Heart left ventricle (tissue), 16 donors: Measurements from ENCODE around the gene ARID3A. TPM values are rescaled to one million over a fixed set of nuclear protein-coding genes. Genes with fewer than 3 reads are reported as not detected.
"Not testable (repeated sequence)": the region's sequence is repeated elsewhere in the genome, so short reads cannot be mapped to it uniquely, and the experiment has no call there.

Experiments used
- ATAC-seq, 4 donors: fragments of 200-7000 bp; cut with Tn5 transposase; one replicate each; pipeline ENCODE4 v1.9.1; 2020 to 2022; ENCODE audit warnings: moderate library complexity in 4 of 4, mild to moderate bottlenecking in 3 of 4, moderate number of reproducible peaks in 1 of 4
- DNase-seq, 5 donors: peaks; one replicate each; pipeline ENCODE4 v3.0.0-alpha.2; 2020
- H3K27ac ChIP-seq, 12 donors: fragments of 200-600 bp; sonication (generic) in 4 of 12; one replicate each; pipeline versions ENCODE4 v1.5.0 to v1.8.0; 2016 to 2022; ENCODE audit warnings: mild to moderate bottlenecking in 2 of 12
- H3K27me3 ChIP-seq, 9 donors: fragments of 200-600 bp; sonication (generic) in 2 of 9; one replicate each; pipeline versions ENCODE4 v1.5.1 to v1.8.0; 2016 to 2022; ENCODE audit warnings: mild to moderate bottlenecking in 3 of 9
- H3K36me3 ChIP-seq, 9 donors: fragments of 200-600 bp; sonication (generic) in 2 of 9; one replicate each; pipeline versions ENCODE4 v1.5.0 to v1.8.0; 2018 to 2022; ENCODE audit warnings: mild to moderate bottlenecking in 2 of 9
- H3K4me1 ChIP-seq, 12 donors: fragments of 200-600 bp; sonication (generic) in 4 of 12; one replicate each; pipeline versions ENCODE4 v1.5.0 to v1.8.0; 2016 to 2022; ENCODE audit warnings: mild to moderate bottlenecking in 3 of 12
- H3K4me3 ChIP-seq, 12 donors: fragments of 200-600 bp; sonication (generic) in 4 of 12; one replicate each; pipeline versions ENCODE4 v1.5.0 to v1.8.0; 2017 to 2022; ENCODE audit warnings: mild to moderate bottlenecking in 9 of 12, moderate library complexity in 4 of 12
- H3K9me3 ChIP-seq, 12 donors: fragments of 200-600 bp; sonication (generic) in 4 of 12; one replicate each; pipeline versions ENCODE4 v1.5.0 to v1.8.0; 2016 to 2022; ENCODE audit warnings: mild to moderate bottlenecking in 1 of 12
- CTCF ChIP-seq, 12 donors: fragments of 200-600 bp; sonication (generic) in 4 of 12; IDR thresholded peaks; one replicate each; pipeline versions ENCODE4 v1.5.0 to v1.8.0; 2018 to 2022; ENCODE audit warnings: antibody characterized with exemption in 12 of 12, mild to moderate bottlenecking in 5 of 12
- POLR2A ChIP-seq, 2 donors: fragments of 450-650 bp; IDR thresholded peaks; one replicate each; pipeline ENCODE4 v1.6.1; 2017; ENCODE audit warnings: antibody characterized with exemption in 2 of 2, mild to moderate bottlenecking in 2 of 2, moderate library complexity in 2 of 2
- WGBS, 4 donors: extraction: QIAGEN DNeasy Blood & Tissue Kit in 2 of 4; methylation state at CpG; one replicate each; pipeline versions ENCODE4 v1.1.5 to v1.1.7; 2013 to 2018; 5-methylcytosine and 5-hydroxymethylcytosine counted together
- intact Hi-C, 10 donors: fragments of 100-400 bp; cut with DNase I; formaldehyde crosslinking; loops; one replicate each; pipeline versions ENCODE4 v1.11.1 to v1.14.2; 2022
- polyA plus RNA-seq, 2 donors: library from polyadenylated mRNA; stranded (reverse); fragments of 200-250 nt; gene quantifications; one replicate each; pipeline ENCODE4 v1.2.3, GENCODE V29; 2013
- total RNA-seq, 9 donors: library from RNA; depleted of rRNA in 2 of 9; stranded (reverse); fragments of >200 nt in 2 of 9; fragmentation: NEBNext Ultra II Directional in 3 of 9; extraction: Animal tissue kit (Norgen Biotek cat#: 25700) in 3 of 9; gene quantifications; one replicate each; pipeline versions ENCODE4 v1.1.0 to v1.2.4, GENCODE V29; 2016 to 2023
- donor health status: ischemic (EF 13 %, LVEDD 7.1; RV severe dilation, severe dysfunction).
- donor health status: healthy with polysubstance abuse.
- donor health status: DM: no; HTN: yes; CAD: no.
- donor health status: DM: no; HTN: no; CAD: no.
- donor health status: ischemic (EF 25% LVEDD 6.9; RV normal size, moderate dysfunction).
- donor health status: ischemic (EF 25% LVEDD 5.7; RV mildly dilated, moderate dysfunction).
- donor health status: healthy.
- donor health status: DM: yes; HTN: yes; CAD: no.
- donor health status: ischemic (EF 35%, LVEDD 5.7; RV mildly dilated, moderate dysfunction).
- donor health status: nonischemic (EF 11% LVEDD 7.7; RV severe dilation, severe dysfunction).
- donor health status: DM: yes; HTN: yes; CAD: no.
- donor health status: PGD.
- donor health status: ischemic (EF 29% LVEDD 5.4; RV normal size, mild dysfunction).
- donor health status: nonischemic (EF 23%, LVEDD 6.1; RV moderate dilation, normal function).

The ARID3A gene
- total and polyA plus RNA-seq, 11 donors: 1.9 to 15.7 (median 5.8) TPM

- peak in 3 of 12 donors; percentile 9 to 21 (median 15) for TF ChIP-seq CTCF (IDR thresholded peaks at IDR 0.05)
- TF ChIP-seq POLR2A (IDR thresholded peaks at IDR 0.05): peak in 1 of 2 donors; percentile 63
- H3K4me1 ChIP-seq: peaks cover 28 to 67% (median 58%) of the 10 kb centered on the region in 12 donors
- intact Hi-C loops: loop anchor here in 6 of 10 donors (2.0 to 5.0 kb wide), 4 partner anchors 36 to 181 kb away; partner anchors contain the start of genes GPX4 (in 4 of the 6), POLR2E (in 1 of the 6) and WDR18 (in 1 of the 6)
- H3K27ac ChIP-seq: peak within 1 kb of the TSS; percentile 60 to 98 (median 96)
- ATAC-seq (peak; percentile 90 to 92 (median 92)), DNase-seq (peak; percentile 98 to 99 (median 98))
- peak within 1 kb of the TSS; percentile 72 to 96 (median 86) for H3K4me3 ChIP-seq
- H3K27me3 ChIP-seq: peaks cover 0 to under 1% (median 0%) of the 10 kb centered on the region in 9 donors
- H3K36me3 ChIP-seq: peaks cover 0 to 4% (median 0%) of the 10 kb centered on the region in 9 donors
- 0 to 1% (median 0%) methylated on average over 18 to 68 of the region's 68 CpGs for WGBS, 4 donors
- H3K9me3 ChIP-seq: no peaks in the 10 kb centered on the region
Measured at GRCh38 chr19:1020868-1021425, 95.1 kb downstream of the ARID3A start, which contains the start of gene TMEM259. TMEM259 (minus strand) TSS chr19:1021123; CDS start chr19:1020996, 127 bp downstream.

GRCh38 chr19:1023883-1024188, 98.0 kb downstream of the ARID3A start:
- H3K36me3 ChIP-seq, H3K4me3 ChIP-seq, DNase-seq, H3K9me3 ChIP-seq, ATAC-seq: not testable (repeated sequence)
- H3K27me3 ChIP-seq: peaks cover 0 to 22% (median 0%) of the 10 kb centered on the region in 9 donors
- peak overlapping the region in 6 of 12 donors; percentile 88 to 98 (median 97) for H3K27ac ChIP-seq
- intact Hi-C loops: loop anchor here in 6 of 10 donors (5.0 kb wide), 3 partner anchors 73 to 178 kb away; partner anchors contain the start of genes GPX4 (in 4 of the 6) and POLR2E (in 1 of the 6)
- WGBS, 4 donors: 83 to 88% (median 83%) methylated on average over 5 of the region's 5 CpGs
- H3K4me1 ChIP-seq: peaks cover 10 to 60% (median 37%) of the 10 kb centered on the region in 12 donors

- peak overlapping the region in 4 of 12 donors; percentile 93 to 99 (median 96) for H3K27ac ChIP-seq
- not testable (repeated sequence) for H3K36me3 ChIP-seq, ATAC-seq, H3K9me3 ChIP-seq, DNase-seq, H3K4me3 ChIP-seq
- H3K4me1 ChIP-seq: peaks cover 0 to 57% (median 28%) of the 10 kb centered on the region in 12 donors
- peaks cover 0 to 22% (median 0%) of the 10 kb centered on the region in 9 donors for H3K27me3 ChIP-seq
- WGBS, 4 donors: 91 to 94% (median 92%) methylated on average over 6 of the region's 6 CpGs
- intact Hi-C loops: loop anchor here in 3 of 10 donors (5.0 kb wide), 3 partner anchors 67 to 77 kb away; partner anchors contain the start of genes GPX4 (in 1 of the 3) and POLR2E (in 1 of the 3)
Measured at GRCh38 chr19:1025080-1025479, 99.2 kb downstream of the ARID3A start.

Other genes with a start within 250 kb of the ARID3A start
- 100 to 1,000 TPM in 4 of 9 donors, 10 to 100 TPM in 5; 41.7 to 347 (median 99.9) TPM for gene FSTL3, start 249.6 kb upstream of the ARID3A start, total RNA-seq
- 100 to 1,000 TPM; 131 to 376 TPM for gene FSTL3, start 249.6 kb upstream of the ARID3A start, polyA plus RNA-seq
- gene PRSS57, start 230.6 kb upstream of the ARID3A start, total RNA-seq: not detected
- not detected for gene PRSS57, start 230.6 kb upstream of the ARID3A start, polyA plus RNA-seq
- gene PALM, start 217.1 kb upstream of the ARID3A start, total RNA-seq: 10 to 100 TPM; 13.5 to 42.3 (median 23.3) TPM
- gene PALM, start 217.1 kb upstream of the ARID3A start, polyA plus RNA-seq: 10 to 100 TPM; 15.7 to 23.8 TPM
- gene MISP, start 174.9 kb upstream of the ARID3A start, total RNA-seq: 1 to 10 TPM in 1 of 9 donors, not detected in 8; 1.1 TPM
- gene MISP, start 174.9 kb upstream of the ARID3A start, polyA plus RNA-seq: under 1 TPM in 1 of 2 donors, not detected in 1; 0.06 TPM
- 100 to 1,000 TPM in 1 of 9 donors, 10 to 100 TPM in 8; 47.6 to 144 (median 55.6) TPM for gene PTBP1, start 128.6 kb upstream of the ARID3A start, total RNA-seq
- 10 to 100 TPM; 39.2 to 52.2 TPM for gene PTBP1, start 128.6 kb upstream of the ARID3A start, polyA plus RNA-seq
- under 1 TPM in 3 of 9 donors, not detected in 6; 0.10 to 0.50 (median 0.14) TPM for gene PLPPR3, start 104.1 kb upstream of the ARID3A start, total RNA-seq
- gene PLPPR3, start 104.1 kb upstream of the ARID3A start, polyA plus RNA-seq: not detected
- gene AZU1, start 98.2 kb upstream of the ARID3A start, total RNA-seq: 1 to 10 TPM in 1 of 9 donors, under 1 TPM in 1, not detected in 7; 0.20 to 3.3 TPM
- gene AZU1, start 98.2 kb upstream of the ARID3A start, polyA plus RNA-seq: under 1 TPM in 1 of 2 donors, not detected in 1; 0.11 TPM
- under 1 TPM in 1 of 9 donors, not detected in 8; 0.40 TPM for gene PRTN3, start 85.0 kb upstream of the ARID3A start, total RNA-seq
- under 1 TPM in 1 of 2 donors, not detected in 1; 0.11 TPM for gene PRTN3, start 85.0 kb upstream of the ARID3A start, polyA plus RNA-seq
- gene ELANE, start 73.7 kb upstream of the ARID3A start, total RNA-seq: 1 to 10 TPM in 2 of 9 donors, under 1 TPM in 2, not detected in 5; 0.42 to 1.8 (median 1.3) TPM
- gene ELANE, start 73.7 kb upstream of the ARID3A start, polyA plus RNA-seq: 1 to 10 TPM in 1 of 2 donors, under 1 TPM in 1; 0.53 to 1.4 TPM
- gene CFD, start 66.4 kb upstream of the ARID3A start, total RNA-seq: 100 to 1,000 TPM in 4 of 9 donors, 10 to 100 TPM in 5; 24.2 to 586 (median 84.5) TPM
- gene CFD, start 66.4 kb upstream of the ARID3A start, polyA plus RNA-seq: 100 to 1,000 TPM; 123 to 262 TPM
- gene MED16, start 32.8 kb upstream of the ARID3A start, total RNA-seq: 10 to 100 TPM; 17.5 to 41.9 (median 28.5) TPM
- gene MED16, start 32.8 kb upstream of the ARID3A start, polyA plus RNA-seq: 10 to 100 TPM; 19.8 to 25.6 TPM
- gene RNU6-9, start 32.6 kb upstream of the ARID3A start, total RNA-seq: not detected
- gene RNU6-9, start 32.6 kb upstream of the ARID3A start, polyA plus RNA-seq: not detected
- gene R3HDM4, start 12.8 kb upstream of the ARID3A start, total RNA-seq: 10 to 100 TPM; 17.1 to 35.5 (median 23.8) TPM
- gene R3HDM4, start 12.8 kb upstream of the ARID3A start, polyA plus RNA-seq: 10 to 100 TPM; 30.4 to 47.1 TPM
- gene KISS1R, start 8.7 kb upstream of the ARID3A start, total RNA-seq: not detected
- gene KISS1R, start 8.7 kb upstream of the ARID3A start, polyA plus RNA-seq: not detected
- 10 to 100 TPM; 15.6 to 36.3 (median 19.2) TPM for gene WDR18, start 58.3 kb downstream of the ARID3A start, total RNA-seq
- gene WDR18, start 58.3 kb downstream of the ARID3A start, polyA plus RNA-seq: 10 to 100 TPM; 31.9 to 34.5 TPM
- gene GRIN3B, start 74.4 kb downstream of the ARID3A start, total RNA-seq: under 1 TPM in 2 of 9 donors, not detected in 7; 0.09 to 0.51 TPM
- under 1 TPM in 1 of 2 donors, not detected in 1; 0.01 TPM for gene GRIN3B, start 74.4 kb downstream of the ARID3A start, polyA plus RNA-seq
- 100 to 1,000 TPM in 7 of 9 donors, 10 to 100 TPM in 2; 95.1 to 189 (median 112) TPM for gene TMEM259, start 95.1 kb downstream of the ARID3A start, total RNA-seq
- 100 to 1,000 TPM; 131 to 148 TPM for gene TMEM259, start 95.1 kb downstream of the ARID3A start, polyA plus RNA-seq
- gene RNU6-2, start 95.5 kb downstream of the ARID3A start, total RNA-seq: not detected
- gene RNU6-2, start 95.5 kb downstream of the ARID3A start, polyA plus RNA-seq: not detected
- 10 to 100 TPM; 26.2 to 98.5 (median 61.6) TPM for gene CNN2, start 100.6 kb downstream of the ARID3A start, total RNA-seq
- gene CNN2, start 100.6 kb downstream of the ARID3A start, polyA plus RNA-seq: 10 to 100 TPM; 43.8 to 45.3 TPM
- 10 to 100 TPM in 4 of 9 donors, 1 to 10 TPM in 5; 5.9 to 12.4 (median 9.2) TPM for gene ABCA7, start 114.1 kb downstream of the ARID3A start, total RNA-seq
- 1 to 10 TPM; 2.9 to 8.8 TPM for gene ABCA7, start 114.1 kb downstream of the ARID3A start, polyA plus RNA-seq
- 10 to 100 TPM in 3 of 9 donors, 1 to 10 TPM in 6; 1.6 to 38.2 (median 5.1) TPM for gene ARHGAP45, start 141.1 kb downstream of the ARID3A start, total RNA-seq
- gene ARHGAP45, start 141.1 kb downstream of the ARID3A start, polyA plus RNA-seq: 1 to 10 TPM; 4.1 to 4.7 TPM
- 100 to 1,000 TPM; 116 to 220 (median 139) TPM for gene POLR2E, start 169.3 kb downstream of the ARID3A start, total RNA-seq
- gene POLR2E, start 169.3 kb downstream of the ARID3A start, polyA plus RNA-seq: 100 to 1,000 TPM; 161 to 209 TPM
- gene GPX4, start 178.0 kb downstream of the ARID3A start, total RNA-seq: 100 to 1,000 TPM; 251 to 590 (median 289) TPM
- 100 to 1,000 TPM; 377 to 558 TPM for gene GPX4, start 178.0 kb downstream of the ARID3A start, polyA plus RNA-seq
- gene SBNO2, start 248.2 kb downstream of the ARID3A start, total RNA-seq: 10 to 100 TPM in 8 of 9 donors, 1 to 10 TPM in 1; 9.9 to 78.9 (median 20.0) TPM
- gene SBNO2, start 248.2 kb downstream of the ARID3A start, polyA plus RNA-seq: 10 to 100 TPM; 10.1 to 18.7 TPM